Measurements from ENCODE around the gene TNRC18.

DNA sequence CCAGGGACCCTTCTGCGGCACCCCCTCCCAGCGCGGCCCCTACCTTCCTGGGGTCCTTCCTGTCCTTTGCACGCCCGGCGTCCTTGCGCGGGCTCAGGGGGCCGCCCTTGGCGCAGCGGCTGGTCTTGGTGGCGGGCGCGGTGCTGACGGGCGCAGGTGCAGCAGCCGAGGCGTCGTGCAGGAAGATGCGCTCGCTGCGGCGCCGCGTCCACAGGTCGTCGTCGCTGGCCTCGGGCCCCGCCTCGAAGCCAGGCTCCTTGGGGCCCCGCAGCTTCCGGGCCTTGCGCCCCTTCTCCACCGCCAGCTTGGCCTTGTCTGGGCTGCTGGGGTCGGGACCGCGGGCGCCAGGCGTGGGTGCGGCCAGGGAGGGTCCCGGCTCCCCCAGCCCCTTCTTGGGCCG is 91.1 kb downstream of the TNRC18 start:
- TF ChIP-seq, protein P1, sequence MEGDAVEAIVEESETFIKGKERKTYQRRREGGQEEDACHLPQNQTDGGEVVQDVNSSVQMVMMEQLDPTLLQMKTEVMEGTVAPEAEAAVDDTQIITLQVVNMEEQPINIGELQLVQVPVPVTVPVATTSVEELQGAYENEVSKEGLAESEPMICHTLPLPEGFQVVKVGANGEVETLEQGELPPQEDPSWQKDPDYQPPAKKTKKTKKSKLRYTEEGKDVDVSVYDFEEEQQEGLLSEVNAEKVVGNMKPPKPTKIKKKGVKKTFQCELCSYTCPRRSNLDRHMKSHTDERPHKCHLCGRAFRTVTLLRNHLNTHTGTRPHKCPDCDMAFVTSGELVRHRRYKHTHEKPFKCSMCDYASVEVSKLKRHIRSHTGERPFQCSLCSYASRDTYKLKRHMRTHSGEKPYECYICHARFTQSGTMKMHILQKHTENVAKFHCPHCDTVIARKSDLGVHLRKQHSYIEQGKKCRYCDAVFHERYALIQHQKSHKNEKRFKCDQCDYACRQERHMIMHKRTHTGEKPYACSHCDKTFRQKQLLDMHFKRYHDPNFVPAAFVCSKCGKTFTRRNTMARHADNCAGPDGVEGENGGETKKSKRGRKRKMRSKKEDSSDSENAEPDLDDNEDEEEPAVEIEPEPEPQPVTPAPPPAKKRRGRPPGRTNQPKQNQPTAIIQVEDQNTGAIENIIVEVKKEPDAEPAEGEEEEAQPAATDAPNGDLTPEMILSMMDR (IDR thresholded peaks at IDR 0.05; ENCODE audit: borderline replicate concordance, extremely low read depth, low read length, poor library complexity, severe bottlenecking), result no peak
- TF ChIP-seq EZH2 (IDR thresholded peaks at IDR 0.05; ENCODE audit: borderline replicate concordance, low read depth, low read length, severe bottlenecking), result no peak

Data from DND-41 (cell line).